ENCODE results near the gene FUT7. TPM values are rescaled to one million over a fixed set of nuclear protein-coding genes. Genes with fewer than 3 reads are reported as not detected.

FUT7 gene
- total RNA-seq, 1 experiment from 2014 or later = not detected

DNA sequence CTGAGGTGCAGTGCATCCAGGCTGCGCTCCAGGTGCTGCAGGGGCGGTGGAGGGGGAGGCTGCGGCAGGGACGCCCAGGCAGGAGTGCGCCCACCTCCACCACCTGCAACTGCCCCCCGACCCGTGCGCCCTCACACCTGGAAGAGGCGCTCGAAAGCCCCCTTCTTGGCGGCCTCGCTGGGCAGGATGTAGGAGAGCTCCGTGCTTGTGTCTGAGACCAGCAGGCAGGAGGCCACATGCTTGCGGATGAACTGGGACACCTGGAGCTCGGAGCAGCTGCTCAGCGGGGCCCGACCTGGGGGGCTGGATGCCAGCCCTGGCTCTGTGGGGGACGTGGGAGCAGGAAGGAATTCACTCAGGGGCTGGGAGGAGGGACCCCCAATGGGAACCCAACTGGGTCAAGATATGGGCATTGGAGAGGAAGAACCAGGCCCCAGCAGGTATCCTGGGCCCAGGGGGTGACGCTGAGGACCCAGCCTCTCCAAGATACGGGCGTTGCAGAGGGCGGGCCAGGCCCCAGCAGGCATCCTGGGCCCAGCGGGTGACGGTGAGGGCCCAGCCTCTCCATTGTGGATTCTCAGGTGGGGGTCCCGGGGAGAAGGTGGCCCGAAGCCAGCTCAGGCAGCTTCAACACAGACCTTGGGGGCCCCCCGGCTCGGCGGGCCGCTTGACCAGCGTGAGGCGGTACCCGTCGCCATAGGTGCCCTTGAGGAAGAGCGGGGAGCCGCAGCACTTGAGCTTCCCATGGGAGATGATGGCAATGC, 16.9 kb downstream of the FUT7 start:
- Histone ChIP-seq H4K91ac (ENCODE audit: insufficient read length, low read depth, low read length) (no peak overlapping the region), H3K14ac (ENCODE audit: insufficient read depth, low read length) (no peak overlapping the region), H4K5ac (ENCODE audit: insufficient read length, low read depth, low read length) (no peak overlapping the region), H3K9me3 (ENCODE audit: control insufficient read depth, low read depth, low read length) (no peaks in the 10 kb centered on the region), H3K18ac (ENCODE audit: insufficient read length, low read depth, low read length) (no peak overlapping the region), H3K4ac (ENCODE audit: low read depth, low read length) (no peak overlapping the region), H4K20me1 (ENCODE audit: control insufficient read depth, insufficient read depth, insufficient read length) (peaks cover 2% of the 10 kb centered on the region), H2AFZ (ENCODE audit: low read length) (no peak overlapping the region), H2BK12ac (ENCODE audit: insufficient read length, low read depth, low read length) (no peak overlapping the region), H3K56ac (ENCODE audit: insufficient read length, low read depth, low read length) (no peak overlapping the region), H3K9ac (ENCODE audit: extremely low read depth, insufficient read length, low read length) (no peak overlapping the region), H3T11ph (ENCODE audit: low read length) (no peak overlapping the region), H3K4me1 (ENCODE audit: insufficient read depth, low read length) (no peaks in the 10 kb centered on the region), H3K23me2 (ENCODE audit: insufficient read length, low read depth, low read length, poor library complexity, severe bottlenecking) (no peaks in the 10 kb centered on the region), H2BK15ac (ENCODE audit: low read depth, low read length) (no peak overlapping the region), H2BK120ac (ENCODE audit: low read depth, low read length, poor library complexity, severe bottlenecking) (no peak overlapping the region), H2BK20ac (ENCODE audit: low read depth, low read length, poor library complexity, severe bottlenecking) (no peak overlapping the region), H4K8ac (replicated peaks; ENCODE audit: insufficient read length, low read depth, low read length) (no peak overlapping the region), H3K79me2 (ENCODE audit: insufficient read depth, low read length) (no peaks in the 10 kb centered on the region), H3K4me2 (ENCODE audit: insufficient read depth, insufficient read length, low read length) (no peak overlapping the region), H2BK5ac (ENCODE audit: insufficient read length, low read length) (no peak overlapping the region), H2AK5ac (ENCODE audit: insufficient read length, low read length) (no peak overlapping the region), H3K23ac (ENCODE audit: insufficient read length, low read depth, low read length) (no peak overlapping the region), H3K27me3 (ENCODE audit: insufficient read depth, low read length) (no peaks in the 10 kb centered on the region), H3K27ac (ENCODE audit: insufficient read length, low read depth, low read length) (no peak overlapping the region), H3K79me1 (ENCODE audit: insufficient read depth, low read depth, low read length, poor library complexity, severe bottlenecking) (no peaks in the 10 kb centered on the region)
- Mint-ChIP-seq H3K4me3 (no peak overlapping the region), H3K27ac (no peak overlapping the region), H3K27me3 (ENCODE audit: low read depth) (no peaks in the 10 kb centered on the region; the same call in 1 of the 2 replicates), H3K36me3 (ENCODE audit: insufficient read depth in 1 of 3, low read depth in 3 of 3) (peaks cover 4 to 13% (median 8%) of the 10 kb centered on the region in 3 experiments; a peak in 5 of 7 replicates), H3K4me1 (no peaks in the 10 kb centered on the region; a peak in 1 of 4 replicates), H3K9me3 (no peaks in the 10 kb centered on the region)
- WGBS (ENCODE audit: extremely low coverage, insufficient read length, low lambda C conversion rate) = no CpG with 5 or more reads among the region's 36 CpGs
- TF ChIP-seq, protein P1, sequence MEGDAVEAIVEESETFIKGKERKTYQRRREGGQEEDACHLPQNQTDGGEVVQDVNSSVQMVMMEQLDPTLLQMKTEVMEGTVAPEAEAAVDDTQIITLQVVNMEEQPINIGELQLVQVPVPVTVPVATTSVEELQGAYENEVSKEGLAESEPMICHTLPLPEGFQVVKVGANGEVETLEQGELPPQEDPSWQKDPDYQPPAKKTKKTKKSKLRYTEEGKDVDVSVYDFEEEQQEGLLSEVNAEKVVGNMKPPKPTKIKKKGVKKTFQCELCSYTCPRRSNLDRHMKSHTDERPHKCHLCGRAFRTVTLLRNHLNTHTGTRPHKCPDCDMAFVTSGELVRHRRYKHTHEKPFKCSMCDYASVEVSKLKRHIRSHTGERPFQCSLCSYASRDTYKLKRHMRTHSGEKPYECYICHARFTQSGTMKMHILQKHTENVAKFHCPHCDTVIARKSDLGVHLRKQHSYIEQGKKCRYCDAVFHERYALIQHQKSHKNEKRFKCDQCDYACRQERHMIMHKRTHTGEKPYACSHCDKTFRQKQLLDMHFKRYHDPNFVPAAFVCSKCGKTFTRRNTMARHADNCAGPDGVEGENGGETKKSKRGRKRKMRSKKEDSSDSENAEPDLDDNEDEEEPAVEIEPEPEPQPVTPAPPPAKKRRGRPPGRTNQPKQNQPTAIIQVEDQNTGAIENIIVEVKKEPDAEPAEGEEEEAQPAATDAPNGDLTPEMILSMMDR (conservative IDR thresholded peaks at IDR 0.05) = no peak
- no peak for DNase-seq

Data from H9 (cell line).